ENCODE data around the gene EMB.
"Not testable (repeated sequence)": the region's sequence is repeated elsewhere in the genome, so short reads cannot be mapped to it uniquely, and the experiment has no call there.

The EMB gene

DNA sequence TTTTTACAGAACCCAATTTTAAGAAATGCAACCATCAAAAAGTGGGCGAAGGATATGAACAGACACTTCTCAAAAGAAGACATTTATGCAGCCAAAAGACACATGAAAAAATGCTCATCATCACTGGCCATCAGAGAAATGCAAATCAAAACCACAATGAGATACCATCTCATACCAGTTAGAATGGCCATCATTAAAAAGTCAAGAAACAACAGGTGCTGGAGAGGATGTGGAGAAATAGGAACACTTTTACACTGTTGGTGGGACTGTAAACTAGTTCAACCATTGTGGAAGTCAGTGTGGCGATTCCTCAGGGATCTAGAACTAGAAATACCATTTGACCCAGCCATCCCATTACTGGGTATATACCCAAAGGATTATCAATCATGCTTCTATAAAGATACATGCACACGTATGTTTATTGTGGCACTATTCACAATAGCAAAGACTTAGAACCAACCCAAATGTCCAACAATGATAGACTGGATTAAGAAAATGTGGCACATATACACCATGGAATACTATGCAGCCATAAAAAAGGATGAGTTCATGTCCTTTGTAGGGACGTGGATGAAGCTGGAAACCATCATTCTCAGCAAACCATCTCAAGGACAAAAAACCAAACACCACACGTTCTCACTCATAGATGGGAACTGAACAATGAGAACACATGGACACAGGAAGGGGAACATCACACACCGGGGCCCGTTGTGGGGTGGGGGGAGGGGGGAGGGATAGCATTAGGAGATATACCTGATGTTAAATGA lies 19.7 kb downstream of the EMB start:
- DNase-seq: not testable (repeated sequence)

DNA sequence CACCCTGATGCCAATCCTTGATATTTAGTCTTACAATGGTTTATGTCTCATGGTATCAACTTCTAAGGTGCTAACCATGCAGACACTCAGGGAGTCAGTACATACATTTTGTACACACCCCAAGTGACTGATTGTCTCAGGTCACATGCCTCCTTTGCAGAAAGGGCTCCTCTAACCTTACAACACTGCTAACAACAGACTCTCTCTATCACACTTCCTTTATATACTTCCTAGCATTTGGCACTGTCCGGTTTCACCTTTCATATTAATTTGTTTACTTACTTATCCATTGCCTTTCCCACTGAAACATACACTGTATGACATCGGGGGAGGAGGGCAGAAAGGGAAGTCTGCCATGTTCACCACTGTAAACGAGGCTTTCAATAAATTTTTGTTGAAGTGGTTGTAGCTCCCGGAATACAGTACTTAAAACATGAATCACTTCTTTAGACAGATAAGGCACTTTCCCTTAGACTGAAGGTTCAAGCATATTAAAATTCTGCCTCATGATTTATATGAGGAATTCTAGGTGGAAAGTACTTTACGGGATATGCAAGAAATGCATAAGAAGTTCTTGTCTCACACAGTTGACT lies 20.6 kb downstream of the EMB start:
- DNase-seq: no peak

DNA sequence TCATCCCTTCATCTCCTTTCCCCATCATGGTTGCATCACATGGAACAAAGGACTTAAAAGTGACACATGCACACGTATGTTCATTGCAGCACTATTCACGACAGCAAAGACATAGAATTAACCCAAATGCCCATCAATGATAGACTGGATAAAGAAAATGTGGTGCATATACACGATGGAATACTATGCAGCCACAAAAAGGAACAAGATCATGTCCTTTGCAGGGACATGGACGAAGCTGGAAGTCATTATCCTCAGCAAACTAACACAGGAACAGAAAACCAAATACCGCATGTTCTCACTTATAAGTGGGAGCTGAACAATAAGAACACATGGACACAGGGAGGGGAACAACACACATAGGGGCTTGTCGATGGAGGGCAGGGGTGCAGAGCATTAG lies 21.4 kb downstream of the EMB start:
- DNase-seq: not testable (repeated sequence)

DNA sequence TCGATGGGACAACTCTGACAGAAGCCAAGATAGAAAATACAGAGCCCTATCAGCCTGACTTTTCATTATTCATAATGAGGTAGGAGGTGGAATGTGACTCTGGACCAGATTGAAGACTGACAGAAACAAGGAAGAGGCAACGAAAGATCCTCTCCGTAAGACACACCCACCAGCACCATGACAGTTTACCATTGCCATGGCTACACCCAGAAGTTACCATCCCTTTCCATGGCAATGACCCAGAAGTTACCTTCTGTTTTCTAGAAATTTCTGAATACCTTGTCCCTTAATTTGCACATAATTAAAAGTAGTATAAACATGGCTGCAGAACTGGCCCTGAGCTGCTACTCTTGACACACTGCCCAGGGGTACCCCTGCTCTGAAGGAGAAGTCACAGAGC lies 24.5 kb downstream of the EMB start:
- not testable (repeated sequence) for DNase-seq

DNA sequence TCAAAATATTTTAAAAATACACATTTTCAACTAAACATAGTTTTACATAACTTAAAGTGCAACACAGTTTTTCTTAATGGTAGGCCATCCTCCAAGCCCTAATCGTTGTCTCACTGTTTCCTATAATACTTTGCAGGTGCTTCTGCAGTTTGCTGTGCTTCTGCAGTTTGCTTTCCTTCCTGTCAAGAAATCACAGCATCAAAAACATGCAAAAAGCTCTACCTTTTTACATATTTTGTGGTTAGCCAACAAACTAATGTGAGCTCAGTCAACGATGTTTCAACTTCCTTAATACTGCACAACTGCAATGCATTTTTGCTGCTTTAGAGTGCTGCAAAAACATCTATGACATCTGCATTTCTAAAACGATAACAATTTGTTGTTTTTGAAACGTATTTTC lies 25.2 kb downstream of the EMB start:
- DNase-seq: no peak

DNA sequence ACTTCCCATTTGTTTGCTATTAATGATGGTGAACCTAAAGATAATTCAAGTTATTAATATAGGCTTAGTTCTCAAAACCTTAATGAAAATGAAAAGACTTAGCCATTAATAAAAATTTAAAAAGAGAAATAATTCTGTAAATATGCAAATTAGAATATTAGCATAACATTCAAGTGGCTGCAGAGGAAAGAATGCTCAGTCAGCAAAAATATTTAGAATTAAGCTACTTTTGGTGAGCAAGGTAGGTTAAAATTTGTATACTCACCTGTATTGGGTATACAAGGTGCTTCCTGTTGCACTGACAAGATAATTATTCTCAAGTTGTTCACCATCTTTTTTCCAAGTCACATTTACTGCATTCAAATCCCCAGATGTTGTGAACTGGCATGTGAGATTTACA lies 30.2 kb downstream of the EMB start:
- DNase-seq: not testable (repeated sequence)

DNA sequence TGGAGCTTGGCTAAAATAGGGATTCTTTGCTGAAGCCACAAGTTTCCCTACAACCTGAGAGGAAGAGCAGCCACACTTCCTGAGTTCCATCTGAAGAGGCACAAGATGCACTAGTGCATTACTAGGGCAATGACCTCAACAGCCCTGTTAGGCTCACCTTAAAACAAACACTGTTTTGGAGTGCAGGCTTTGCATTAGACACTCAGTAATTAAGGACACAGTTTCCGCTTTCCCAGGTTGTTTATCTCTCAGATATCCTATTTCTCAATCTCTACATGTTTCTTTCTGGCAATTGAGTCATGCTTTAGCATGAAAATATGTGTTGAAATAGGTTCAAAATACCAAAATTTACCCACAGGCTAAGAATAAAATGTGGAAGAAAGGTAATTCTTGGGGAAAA lies 34.2 kb downstream of the EMB start:
- DNase-seq: no peak

DNA sequence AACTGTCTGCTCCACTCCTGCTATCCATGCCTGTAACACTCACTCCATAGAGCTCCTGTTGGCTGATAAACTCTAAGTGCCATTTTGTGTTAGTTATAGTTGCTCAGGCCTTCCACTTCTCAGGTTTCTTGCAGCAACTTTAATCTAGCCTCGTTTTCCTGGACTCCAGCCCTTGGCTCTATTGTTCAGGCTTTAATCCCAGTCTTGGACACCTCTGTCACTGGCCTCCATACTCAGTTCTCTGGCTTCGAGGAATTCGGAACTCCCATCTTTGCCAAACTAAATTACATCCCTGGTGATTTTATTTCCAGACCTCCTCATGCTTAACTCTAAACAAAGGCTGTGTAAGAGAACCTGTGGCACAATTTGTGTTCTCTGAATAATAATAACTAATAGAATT lies 39.8 kb downstream of the EMB start:
- DNase-seq: no peak

DNA sequence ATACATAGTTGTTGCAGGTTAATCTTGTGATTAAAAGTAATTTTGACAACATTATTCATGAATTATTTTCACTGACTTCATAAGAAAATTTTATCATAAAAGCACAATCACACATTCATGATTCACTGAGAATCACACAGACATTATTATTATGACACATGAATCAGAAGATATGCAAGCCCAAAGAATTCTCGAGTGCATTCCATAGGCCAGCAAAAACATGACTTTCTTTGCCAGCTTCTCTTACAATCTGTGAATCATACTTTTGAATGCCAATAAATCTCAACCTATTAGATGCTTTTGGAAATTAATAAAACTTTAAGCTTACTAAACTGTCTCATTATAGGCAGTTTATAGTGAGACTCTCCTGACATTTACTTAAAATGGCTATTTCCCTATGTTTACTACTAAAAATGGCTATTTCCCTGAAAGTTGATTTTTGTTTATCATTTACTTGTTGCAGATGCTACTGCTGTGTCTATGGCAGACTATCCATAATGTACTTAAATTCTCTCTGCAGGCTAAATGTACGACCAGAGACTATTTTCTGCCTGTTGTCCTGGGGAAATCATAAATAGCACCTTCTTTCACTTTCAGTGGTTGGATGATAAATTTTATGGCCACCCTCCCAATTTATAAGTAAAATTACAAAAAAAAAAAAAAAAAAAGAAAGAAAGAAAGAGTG lies 47.0 kb downstream of the EMB start:
- not testable (repeated sequence) for DNase-seq

DNA sequence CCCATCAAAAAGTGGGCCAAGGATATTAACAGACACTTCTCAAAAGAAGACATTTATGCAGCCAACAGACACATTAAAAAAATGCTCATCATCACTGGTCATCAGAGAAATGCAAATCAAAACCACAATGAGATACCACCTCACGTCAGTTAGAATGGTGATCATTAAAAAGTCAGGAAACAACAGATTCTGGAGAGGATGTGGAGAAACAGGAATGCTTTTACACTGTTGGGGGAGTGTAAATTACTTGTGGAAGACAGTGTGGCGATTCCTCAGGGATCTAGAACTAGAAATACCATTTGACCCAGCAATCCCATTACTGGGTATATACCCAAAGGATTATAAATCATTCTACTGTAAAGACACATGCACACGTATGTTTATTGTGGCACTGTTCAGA lies 48.8 kb downstream of the EMB start:
- DNase-seq: not testable (repeated sequence)

DNA sequence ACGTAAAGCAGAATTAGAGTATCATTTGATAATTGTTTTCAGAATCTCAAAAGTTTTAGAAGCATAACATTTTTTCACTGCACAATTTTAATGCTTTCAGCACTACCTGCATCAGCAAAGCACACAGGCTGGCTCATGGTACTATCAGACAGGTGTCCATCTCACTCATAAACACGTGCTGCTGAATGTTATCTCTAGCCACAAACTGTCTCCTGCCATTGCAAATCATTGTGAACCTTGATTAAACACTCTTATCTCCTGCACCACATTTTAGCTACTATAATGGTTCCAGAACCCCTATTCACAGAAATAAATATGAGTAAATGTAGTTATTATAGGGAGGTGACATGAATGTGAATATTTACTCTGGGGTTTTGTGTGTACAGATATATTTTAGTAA lies 56.7 kb downstream of the EMB start:
- not testable (repeated sequence) for DNase-seq

DNA sequence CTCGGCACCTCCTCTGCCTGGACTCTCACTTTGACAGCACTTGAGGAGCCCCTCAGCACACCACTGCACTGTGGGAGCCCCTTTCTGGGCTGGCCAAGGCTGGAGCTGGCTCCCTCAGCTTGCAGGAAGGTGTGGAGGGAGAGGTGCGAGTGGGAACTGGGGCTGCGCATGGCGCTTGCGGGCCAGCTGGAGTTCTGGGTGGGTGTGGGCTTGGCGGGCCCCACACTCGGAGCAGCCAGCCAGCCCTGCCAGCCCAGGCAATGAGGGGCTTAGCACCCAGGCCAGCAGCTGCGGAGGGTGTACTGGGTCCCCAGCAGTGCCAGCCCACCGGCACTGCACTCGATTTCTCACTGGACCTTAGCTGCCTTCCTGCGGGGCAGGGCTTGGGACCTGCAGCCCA lies 64.4 kb downstream of the EMB start:
- DNase-seq: not testable (repeated sequence)

DNA sequence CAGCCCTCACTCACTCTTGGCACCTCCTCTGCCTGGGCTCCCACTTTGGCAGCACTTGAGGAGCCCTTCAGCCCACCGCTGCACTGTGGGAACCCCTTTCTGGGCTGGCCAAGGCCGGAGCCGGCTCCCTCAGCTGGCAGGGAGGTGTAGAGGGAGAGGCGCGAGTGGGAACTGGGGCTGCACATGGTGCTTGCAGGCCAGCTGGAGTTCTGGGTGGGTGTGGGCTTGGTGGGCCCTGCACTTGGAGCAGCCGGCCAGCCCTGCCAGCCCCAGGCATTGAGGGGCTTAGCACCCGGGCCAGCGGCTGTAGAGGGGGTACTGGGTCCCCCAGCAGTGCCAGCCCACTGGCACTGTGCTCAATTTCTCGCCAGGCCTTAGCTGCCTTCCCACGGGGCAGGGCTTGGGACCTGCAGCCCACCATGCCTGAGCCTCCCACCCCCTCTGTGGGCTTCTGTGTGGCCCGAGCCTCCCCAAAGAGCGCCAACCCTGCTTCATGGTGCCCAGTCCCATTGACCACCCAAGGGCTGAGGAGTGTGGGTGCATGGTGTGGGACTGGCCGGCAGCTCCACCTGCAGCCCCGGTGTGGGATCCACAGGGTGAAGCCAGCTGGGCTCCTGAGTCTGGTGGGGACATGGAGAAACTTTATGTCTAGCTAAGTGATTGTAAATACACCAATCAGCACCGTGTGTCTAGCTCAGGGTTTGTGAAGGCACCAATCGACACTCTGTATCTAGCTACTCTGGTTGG lies 71.6 kb downstream of the EMB start:
- DNase-seq: not testable (repeated sequence)

DNA sequence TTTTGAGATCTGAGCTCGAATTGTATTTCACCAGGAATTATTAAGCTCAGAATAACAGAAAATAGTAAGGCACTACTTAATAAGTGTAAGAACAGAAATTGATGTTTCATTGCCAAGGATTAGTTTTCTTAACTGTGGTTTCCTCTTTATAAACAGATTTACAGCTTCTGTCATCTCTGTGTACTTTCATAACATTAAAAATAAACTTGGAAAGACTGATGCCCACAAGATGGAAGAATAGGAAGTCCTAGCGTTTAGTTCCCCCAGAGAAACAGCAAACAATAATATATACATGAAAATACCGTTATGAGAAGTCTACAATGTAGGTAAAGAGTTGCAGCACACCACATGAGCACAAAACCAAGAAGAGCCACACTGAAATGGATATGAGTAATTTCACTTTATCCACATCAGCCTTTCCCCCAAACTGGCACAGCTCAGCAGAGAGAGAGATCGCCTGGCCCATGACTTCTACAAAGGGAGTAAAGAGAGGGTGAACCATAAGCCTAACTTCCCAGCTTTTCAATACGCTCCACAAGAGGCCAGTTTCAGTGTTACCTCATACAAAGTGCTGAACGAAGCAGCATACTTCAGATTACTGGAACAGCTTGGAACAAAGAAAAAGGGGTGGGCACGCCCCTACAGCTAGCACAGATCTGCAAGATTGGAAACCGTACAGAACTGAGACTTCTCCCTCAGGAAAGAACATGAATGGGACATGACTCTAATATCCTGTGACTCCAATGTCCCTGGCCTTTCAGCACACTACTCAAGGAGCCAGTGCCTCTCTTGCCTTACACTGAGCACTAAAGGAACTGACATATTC lies 75.4 kb downstream of the EMB start:
- no peak for DNase-seq

DNA sequence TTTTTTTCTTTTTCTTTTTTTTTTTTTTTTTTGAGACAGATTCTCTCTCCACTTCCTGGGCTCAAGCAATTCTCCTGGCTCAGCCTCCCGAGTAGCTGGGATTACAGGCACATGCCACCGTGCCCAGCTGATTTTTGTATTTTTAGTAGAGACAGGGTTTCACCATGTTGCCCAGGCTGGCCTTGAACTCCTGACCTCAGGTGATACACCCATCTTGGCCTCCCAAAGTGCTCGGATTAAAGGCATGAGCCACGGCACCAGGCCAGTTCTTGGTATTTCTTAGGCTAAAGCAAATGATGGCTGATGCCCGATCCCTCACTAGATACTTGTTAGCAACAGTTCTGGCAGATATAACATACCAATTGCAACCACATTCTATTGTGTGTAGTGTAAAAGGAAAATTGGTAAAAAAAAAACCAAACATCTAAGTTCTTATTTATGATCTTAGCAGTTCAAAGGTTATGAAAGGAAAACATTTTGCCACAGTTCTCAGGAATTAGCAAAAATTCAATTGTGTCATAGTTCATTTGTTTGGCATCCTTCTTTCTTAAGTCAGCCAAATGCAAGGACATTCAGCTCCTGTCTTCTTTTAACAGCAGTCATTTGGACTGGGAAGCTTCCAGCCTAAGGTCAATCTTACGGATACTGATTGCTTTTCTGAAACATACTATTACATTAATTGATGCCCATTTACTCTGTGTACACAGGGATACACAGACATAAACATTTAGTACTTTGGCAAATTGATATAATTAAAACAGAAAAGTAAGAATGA lies 76.4 kb downstream of the EMB start:
- DNase-seq: not testable (repeated sequence)

DNA sequence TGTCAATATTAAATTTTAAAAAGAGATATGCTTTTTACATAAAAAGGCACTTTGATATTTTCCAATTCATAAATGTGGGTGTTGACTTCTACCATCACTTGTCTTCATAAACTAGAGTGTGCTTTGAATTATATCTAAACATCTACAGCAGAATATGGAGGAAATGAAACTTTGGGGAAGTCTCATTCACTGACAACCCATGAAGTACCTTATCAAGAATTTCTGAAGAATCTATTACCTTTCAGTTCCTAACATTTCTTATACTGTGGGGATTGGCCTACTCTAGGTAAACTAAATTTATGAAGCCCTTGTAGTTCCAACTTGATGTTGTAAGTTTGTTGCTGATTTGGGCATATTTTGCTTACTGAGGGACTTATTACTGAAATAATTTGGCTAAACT lies 81.9 kb downstream of the EMB start:
- DNase-seq: no peak

DNA sequence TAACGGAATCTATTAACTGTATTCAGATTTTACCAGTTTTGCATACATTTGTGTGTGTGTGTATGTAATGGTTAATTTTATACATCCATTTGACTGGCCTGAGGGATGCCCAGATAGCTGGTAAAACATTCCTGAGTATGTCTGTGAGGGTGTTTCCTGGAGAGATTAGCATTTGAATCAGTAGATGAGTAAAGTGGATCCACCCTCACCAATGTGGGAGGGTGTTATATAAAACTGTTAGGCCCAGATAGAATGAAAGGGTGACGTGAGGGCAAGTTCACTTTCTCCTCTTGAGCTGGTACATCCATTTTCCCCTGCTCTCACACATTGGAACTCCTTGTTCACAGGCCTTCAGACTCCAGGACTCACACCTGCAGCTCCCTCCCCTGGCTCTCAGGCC lies 88.7 kb downstream of the EMB start:
- no peak for DNase-seq
